OCI-LY1 (cell line): Measurements from ENCODE around the gene SYF2.

Experiments
- CTCF ChIP-seq: fragments of 200-600 bp; sonication (generic), shearing (Covaris generic); IDR thresholded peaks from 2 replicates; pipeline ENCODE4 v1.5.1; 2017; ENCODE audit warnings: mild to moderate bottlenecking, antibody characterized with exemption, low read length, moderate library complexity, mixed read lengths
- EZH2 ChIP-seq: fragments of 200-600 bp; sonication (generic), shearing (Covaris generic); IDR thresholded peaks from 2 replicates; pipeline ENCODE4 v1.8.0; 2017; ENCODE audit warnings: borderline replicate concordance, mixed run types, mild to moderate bottlenecking, antibody characterized with exemption, low read length, moderate library complexity, mixed read lengths

DNA sequence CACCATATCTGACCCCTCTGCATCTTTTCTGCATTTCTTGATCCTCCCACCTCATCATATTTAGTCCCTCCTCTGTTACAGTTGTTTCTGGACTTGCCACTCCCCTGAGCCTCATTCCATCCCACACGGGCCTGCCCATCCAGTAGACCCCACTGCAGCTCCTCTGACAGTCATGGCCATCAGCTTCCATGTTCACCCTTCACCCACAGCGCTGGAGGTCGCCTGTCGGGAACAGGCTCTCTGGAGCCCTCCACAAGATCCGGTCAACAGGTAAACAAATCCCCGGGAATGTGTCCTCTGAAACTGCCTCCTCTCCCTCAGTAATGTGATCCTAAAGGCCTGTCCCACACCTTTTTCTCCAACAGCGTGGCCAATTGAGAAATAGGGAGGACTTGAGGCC is 31.3 kb downstream of the SYF2 start:
- TF ChIP-seq EZH2 (no peak), CTCF (no peak)
